Prostate gland (tissue), 2 donors: ENCODE measurements around the gene ADO. TPM values are rescaled to one million over a fixed set of nuclear protein-coding genes. Genes with fewer than 3 reads are reported as not detected.

Source experiments
- total RNA-seq, 2 donors: library from RNA; depleted of rRNA; stranded (reverse); fragments of >200 nt; gene quantifications; one replicate each; pipeline ENCODE4 v1.1.0, GENCODE V29; 2016

Gene ADO
- total RNA-seq, 2 donors from 2014 or later, result 25.0 to 37.4 TPM

Other genes with a start within 250 kb of the ADO start
- 1 to 10 TPM; 2.5 to 4.6 TPM for gene EGR2, start 11.6 kb downstream of the ADO start, total RNA-seq